HEK293T (cell line): ENCODE measurements around the gene MUC16.
A peak's percentile ranks its signal among the peaks of the same experiment; 100 is the strongest.
"Not testable (repeated sequence)": the region's sequence is repeated elsewhere in the genome, so short reads cannot be mapped to it uniquely, and the experiment has no call there.

Experiments used
- CTCF ChIA-PET: fragments of 350-600 bp; formaldehyde crosslinking; extraction: SDS; loops from one replicate; lab custom pipeline; 2021; ENCODE audit warnings: antibody characterized with exemption, inconsistent platforms; lab: Yijun Ruan, JAX
- POLR2A ChIA-PET: fragments of 350-600 bp; formaldehyde crosslinking; extraction: SDS; loops from one replicate; lab custom pipeline; 2020; ENCODE audit warnings: antibody characterized with exemption, inconsistent platforms; lab: Yijun Ruan, JAX
- DNase-seq: peaks from one replicate; pipeline ENCODE4 v3.0.0; 2012; ENCODE audit warnings: mixed read lengths; ENCODE audit errors: extremely low spot score
- ARNT ChIP-seq: fragments of 450-650 bp; IDR thresholded peaks from 2 replicates; pipeline ENCODE4 v1.6.1; 2017; ENCODE audit warnings: mild to moderate bottlenecking
- BHLHE40 ChIP-seq: fragments of 450-650 bp; IDR thresholded peaks from 2 replicates; pipeline ENCODE4 v1.6.1; 2016; ENCODE audit warnings: mild to moderate bottlenecking, moderate library complexity, borderline replicate concordance
- CTBP1 ChIP-seq: fragments of 450-650 bp; IDR thresholded peaks from 2 replicates; pipeline ENCODE4 v1.6.1; 2016; ENCODE audit warnings: borderline replicate concordance
- ELF4 ChIP-seq: fragments of 450-650 bp; IDR thresholded peaks from 2 replicates; pipeline ENCODE4 v1.6.1; 2017; ENCODE audit warnings: antibody characterized with exemption
- FOXA1 ChIP-seq: fragments of 450-650 bp; IDR thresholded peaks from 2 replicates; pipeline ENCODE4 v1.6.1; 2016; ENCODE audit warnings: mild to moderate bottlenecking
- FOXK2 ChIP-seq: fragments of 450-650 bp; IDR thresholded peaks from 2 replicates; pipeline ENCODE4 v1.6.1; 2016; ENCODE audit warnings: mild to moderate bottlenecking
- FOXM1 ChIP-seq: fragments of 450-650 bp; IDR thresholded peaks from 2 replicates; pipeline ENCODE4 v1.6.1; 2017; ENCODE audit warnings: mild to moderate bottlenecking, borderline replicate concordance
- HDGF ChIP-seq: fragments of 450-650 bp; IDR thresholded peaks from 2 replicates; pipeline ENCODE4 v1.6.1; 2017; ENCODE audit warnings: antibody characterized with exemption, borderline replicate concordance
- L3MBTL2 ChIP-seq: fragments of 450-650 bp; conservative IDR thresholded peaks from 2 replicates; pipeline ENCODE4 v1.6.1; 2016; ENCODE audit warnings: mild to moderate bottlenecking
- LEF1 ChIP-seq: fragments of 450-650 bp; IDR thresholded peaks from 2 replicates; pipeline ENCODE4 v1.6.1; 2017; ENCODE audit warnings: mild to moderate bottlenecking, borderline replicate concordance
- NFRKB ChIP-seq: fragments of 450-650 bp; IDR thresholded peaks from 2 replicates; pipeline ENCODE4 v1.6.1; 2016; ENCODE audit warnings: mild to moderate bottlenecking, moderate library complexity
- SP1 ChIP-seq: fragments of 450-650 bp; IDR thresholded peaks from 2 replicates; pipeline ENCODE4 v1.6.1; 2017
- SUZ12 ChIP-seq: fragments of 450-650 bp; IDR thresholded peaks from 2 replicates; pipeline ENCODE4 v1.6.1; 2016; ENCODE audit warnings: mild to moderate bottlenecking
- TARDBP ChIP-seq: fragments of 450-650 bp; IDR thresholded peaks from 2 replicates; pipeline ENCODE4 v1.6.1; 2016
- ZNF384 ChIP-seq: fragments of 450-650 bp; IDR thresholded peaks from 2 replicates; pipeline ENCODE4 v1.6.1; 2016
- TF ChIP-seq, protein P1 (sequence below): fragments of 450-650 bp; IDR thresholded peaks from 2 replicates; pipeline ENCODE4 v1.6.1; 2016

Gene MUC16

DNA sequence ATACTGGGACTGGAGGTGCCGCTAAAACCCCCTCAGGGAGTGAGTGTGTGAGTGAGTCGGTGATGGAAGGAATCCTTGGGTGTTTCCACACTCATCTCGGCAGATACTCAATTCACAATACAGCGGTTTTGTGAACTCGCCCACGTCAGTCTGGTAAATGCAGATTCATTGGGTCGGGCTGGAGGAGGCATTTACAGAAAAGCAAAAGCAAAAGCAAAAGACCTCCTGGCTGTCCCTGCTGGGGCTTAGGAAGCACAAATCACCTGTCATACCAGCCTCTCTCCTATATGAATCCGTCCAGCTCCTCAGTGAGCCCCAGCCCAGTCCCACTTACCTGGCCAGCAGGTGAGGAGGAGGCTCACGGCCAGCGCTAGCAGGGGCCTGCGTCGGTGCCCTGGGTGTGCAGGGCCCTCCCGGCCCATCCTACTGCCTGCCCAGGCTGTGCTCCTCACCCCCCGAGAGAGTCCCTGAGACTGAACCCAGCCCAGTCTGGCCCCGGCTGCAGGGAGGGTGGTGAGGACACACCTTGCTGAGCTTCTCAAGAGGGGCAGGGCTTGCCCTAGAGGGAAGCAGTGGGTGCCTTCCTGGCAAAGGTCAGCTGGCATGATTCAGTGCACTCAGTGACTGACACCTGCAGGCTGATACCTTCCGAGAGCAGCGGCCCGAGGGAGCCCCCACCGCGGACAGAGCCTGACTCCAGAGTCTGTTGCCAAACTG, at the start of gene MUC16:
MUC16 (minus strand) TSS at position 475 of the 717 bp plus-strand sequence.
- DNase-seq = no peak
- ChIA-PET CTCF (no interaction called here), POLR2A (no interaction called here)

DNA sequence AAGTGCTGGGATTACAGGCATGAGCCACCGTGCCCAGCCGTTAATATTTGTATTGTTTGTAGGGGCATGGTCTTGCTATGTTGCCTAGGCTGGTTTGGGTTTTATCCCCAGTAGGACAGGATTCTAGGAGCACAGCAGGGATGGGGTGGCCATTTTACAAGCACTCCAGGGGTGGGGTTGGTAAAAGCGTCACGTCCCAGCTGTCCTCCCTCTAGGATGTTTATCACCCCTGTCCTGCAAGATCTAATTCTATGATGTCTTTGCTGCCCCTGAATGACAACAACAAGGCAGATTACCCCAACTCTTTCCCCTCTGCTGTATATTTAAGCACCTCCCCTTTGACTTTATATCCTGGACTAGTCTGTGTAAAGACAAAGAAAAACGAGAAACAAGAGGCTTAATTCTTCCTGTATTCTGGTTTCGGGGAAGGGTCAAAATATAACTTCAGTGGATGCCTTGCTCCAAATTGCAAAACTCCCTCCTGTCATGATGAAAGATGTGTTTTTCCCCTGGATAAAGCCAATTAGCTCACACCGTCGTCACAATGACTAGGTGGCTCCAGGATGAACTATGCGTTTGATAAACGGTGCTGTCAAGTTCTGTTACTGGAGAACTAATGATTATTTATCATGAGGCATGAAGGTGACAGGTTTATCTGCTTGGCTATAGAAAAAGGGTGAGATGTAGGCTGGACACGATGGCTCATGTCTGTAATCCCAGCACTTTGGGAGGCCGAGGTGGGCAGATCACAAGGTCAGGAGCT, 48.9 kb upstream of the MUC16 start:
- ChIA-PET CTCF (no interaction called here), POLR2A (no interaction called here)
- TF ChIP-seq LEF1 (no peak), NFRKB (no peak)
- TF ChIP-seq, protein P1, sequence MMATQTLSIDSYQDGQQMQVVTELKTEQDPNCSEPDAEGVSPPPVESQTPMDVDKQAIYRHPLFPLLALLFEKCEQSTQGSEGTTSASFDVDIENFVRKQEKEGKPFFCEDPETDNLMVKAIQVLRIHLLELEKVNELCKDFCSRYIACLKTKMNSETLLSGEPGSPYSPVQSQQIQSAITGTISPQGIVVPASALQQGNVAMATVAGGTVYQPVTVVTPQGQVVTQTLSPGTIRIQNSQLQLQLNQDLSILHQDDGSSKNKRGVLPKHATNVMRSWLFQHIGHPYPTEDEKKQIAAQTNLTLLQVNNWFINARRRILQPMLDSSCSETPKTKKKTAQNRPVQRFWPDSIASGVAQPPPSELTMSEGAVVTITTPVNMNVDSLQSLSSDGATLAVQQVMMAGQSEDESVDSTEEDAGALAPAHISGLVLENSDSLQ = peak; percentile 85
- DNase-seq = no peak

More for the DNA sequence above, at the start of gene MUC16:
- no peak for TF ChIP-seq NFRKB
- no peak for TF ChIP-seq SUZ12
- TF ChIP-seq FOXK2 = no peak
- TF ChIP-seq FOXA1 = no peak
- TF ChIP-seq CTBP1 = no peak
- TF ChIP-seq FOXM1 = no peak
- TF ChIP-seq SP1 = no peak
- TF ChIP-seq BHLHE40 = no peak
- no peak for TF ChIP-seq ELF4

DNA sequence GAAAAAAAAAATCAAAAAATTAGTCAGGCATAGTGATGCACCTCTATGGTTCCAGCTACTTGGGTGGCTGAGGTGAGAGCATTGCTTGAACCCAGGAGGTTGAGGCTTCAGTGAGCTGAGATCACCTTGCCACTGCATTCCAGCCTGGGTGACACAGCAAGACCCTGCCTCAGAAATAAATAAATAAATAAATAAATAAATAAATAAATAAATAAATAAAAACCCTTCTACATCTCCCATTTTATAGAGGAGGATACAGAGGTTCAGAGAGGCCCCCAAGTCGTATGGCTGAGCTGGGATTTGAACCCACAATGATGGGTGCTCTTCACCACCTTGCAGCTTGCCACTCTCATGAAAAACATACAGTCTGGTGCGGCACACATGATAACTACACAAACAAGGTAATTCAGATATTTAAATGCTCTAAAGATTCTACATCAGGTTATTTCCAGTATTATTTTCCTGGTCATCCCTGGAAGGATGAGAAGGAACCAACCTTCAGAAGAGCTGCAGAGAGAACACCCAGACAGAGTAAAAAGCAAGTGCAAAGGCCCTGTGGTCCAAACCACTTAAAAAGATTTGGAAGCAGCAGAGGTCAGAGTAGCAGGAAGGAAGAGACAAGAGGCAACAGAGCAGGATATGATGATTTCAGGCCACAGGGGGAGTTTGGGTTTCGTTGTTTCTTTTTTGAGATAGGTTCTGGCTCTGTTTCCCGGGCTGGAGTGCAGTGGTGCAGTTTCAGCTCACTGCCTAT, 47.5 kb upstream of the MUC16 start:
- ChIA-PET POLR2A (no interaction called here), CTCF (no interaction called here)
- DNase-seq = no peak
- TF ChIP-seq LEF1 = no peak

DNA sequence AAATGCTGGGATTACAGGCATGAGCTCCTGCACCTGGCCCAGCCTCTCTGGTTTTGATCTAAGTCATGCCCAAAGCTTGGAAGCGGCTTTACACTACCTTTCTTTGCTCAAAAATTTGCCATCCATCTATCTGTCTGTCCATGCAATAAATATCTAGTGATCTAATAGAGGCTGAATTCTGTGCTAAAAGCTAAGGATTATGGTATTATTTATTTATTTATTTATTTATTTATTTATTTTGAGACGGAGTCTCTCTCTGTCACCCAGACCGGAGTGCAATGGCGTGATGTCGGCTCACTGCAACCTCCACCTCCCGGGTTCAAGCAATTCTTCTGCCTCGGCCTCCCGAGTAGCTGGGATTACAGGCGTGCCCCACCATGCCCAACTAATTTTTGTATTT, 45.9 kb upstream of the MUC16 start:
- POLR2A ChIA-PET, CTCF ChIA-PET, DNase-seq: not testable (repeated sequence)

DNA sequence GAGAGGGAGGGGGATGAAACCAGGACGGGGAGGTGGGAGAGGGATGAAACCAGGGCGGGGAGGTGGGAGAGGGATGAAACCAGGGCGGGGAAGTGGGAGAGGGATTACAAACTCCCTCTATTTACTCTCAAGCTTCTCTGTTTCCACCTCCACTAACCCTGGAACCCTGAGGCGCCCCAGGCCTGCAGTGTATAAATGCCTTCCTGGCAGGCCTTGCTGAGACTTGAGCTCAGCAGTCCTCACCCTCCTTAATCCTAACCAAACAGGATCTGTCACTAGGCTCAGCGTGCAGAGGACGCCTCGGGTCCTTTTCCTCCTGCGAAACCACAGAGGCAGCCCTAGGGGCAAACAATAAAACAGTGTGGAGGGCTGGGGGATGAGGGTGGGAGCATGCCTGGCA, 44.6 kb upstream of the MUC16 start:
- no peak for DNase-seq
- ChIA-PET CTCF (no interaction called here), POLR2A (no interaction called here)
- peak; percentile 91 for TF ChIP-seq ZNF384
- no peak for TF ChIP-seq FOXK2
- TF ChIP-seq ARNT = peak; percentile 94
- TF ChIP-seq, protein P1 = peak; percentile 62; the same call in 1 of the 2 replicates
- TF ChIP-seq ELF4 = no peak
- peak; percentile 94 for TF ChIP-seq CTBP1
- TF ChIP-seq SP1 = no peak
- TF ChIP-seq FOXM1 = no peak

DNA sequence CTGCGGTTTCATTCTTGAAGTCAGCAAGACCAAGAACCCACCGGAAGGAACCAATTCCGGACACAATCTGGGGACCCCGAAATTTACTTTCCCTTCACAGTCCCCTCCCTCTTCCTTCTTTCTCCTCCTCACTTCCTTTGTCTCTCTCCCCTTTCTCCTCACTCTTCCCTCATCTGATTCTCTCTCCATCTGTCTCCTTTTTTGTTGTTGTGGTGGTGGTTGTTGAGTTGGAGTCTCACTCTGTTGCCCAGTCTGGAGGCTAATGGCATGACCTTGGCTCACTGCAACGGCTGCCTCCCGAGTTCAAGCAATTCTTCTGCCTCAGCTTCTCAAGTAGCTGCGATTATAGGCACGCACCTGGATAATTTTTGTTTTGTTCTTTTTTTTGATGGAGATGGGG, 44.0 kb upstream of the MUC16 start:
- TF ChIP-seq ARNT = no peak
- TF ChIP-seq SUZ12 = no peak
- no peak for TF ChIP-seq FOXM1
- no peak for TF ChIP-seq SP1
- TF ChIP-seq HDGF = no peak
- TF ChIP-seq ELF4 = no peak
- no peak for TF ChIP-seq LEF1
- ChIA-PET CTCF (no interaction called here), POLR2A (no interaction called here)
- DNase-seq = no peak

DNA sequence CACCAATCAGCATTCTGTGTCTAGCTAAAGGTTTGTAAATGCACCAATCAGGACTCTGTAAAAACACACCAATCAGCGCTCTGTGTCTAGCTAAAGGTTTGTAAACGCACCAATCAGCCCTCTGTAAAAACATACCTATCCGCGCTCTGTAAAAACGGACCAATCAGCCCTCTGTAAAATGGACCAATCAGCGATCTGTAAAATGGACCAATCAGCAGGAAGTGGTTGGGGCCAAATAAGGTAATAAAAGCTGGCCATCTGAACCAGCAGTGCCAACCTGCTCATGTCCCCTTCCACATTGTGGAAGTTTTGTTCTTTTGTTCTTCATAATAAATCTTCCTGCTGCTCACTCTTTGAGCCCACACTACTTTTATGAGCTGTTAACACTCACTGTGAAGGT, 43.5 kb upstream of the MUC16 start:
- CTCF ChIA-PET, POLR2A ChIA-PET, DNase-seq: not testable (repeated sequence)

DNA sequence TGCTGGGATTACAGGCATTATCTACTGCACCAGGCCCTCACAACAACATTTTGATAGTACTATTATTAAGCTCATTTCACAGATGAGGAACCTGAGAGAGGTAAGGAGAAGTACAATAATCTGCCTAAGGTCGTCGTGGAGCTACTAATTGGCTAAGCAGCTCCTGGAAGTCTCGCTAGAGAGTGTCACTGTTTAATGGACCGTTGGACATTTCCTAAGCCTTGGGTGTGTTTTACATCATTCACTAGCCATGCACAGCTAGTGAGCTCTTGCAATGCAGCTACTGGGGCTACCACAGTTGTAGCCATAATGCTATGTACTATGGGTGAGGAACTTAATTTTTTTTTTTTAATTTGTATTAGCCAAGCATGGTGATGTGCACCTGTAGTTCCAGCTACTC, 42.7 kb upstream of the MUC16 start:
- CTCF ChIA-PET = no interaction called here
- TF ChIP-seq SUZ12 = no peak
- TF ChIP-seq LEF1 = no peak
- TF ChIP-seq ELF4 = no peak
- TF ChIP-seq FOXA1 = no peak
- TF ChIP-seq ZNF384 = no peak
- TF ChIP-seq NFRKB = no peak
- no peak for TF ChIP-seq SP1
- TF ChIP-seq, protein P1 = no peak
- no peak for TF ChIP-seq HDGF
- TF ChIP-seq ARNT = no peak
- TF ChIP-seq FOXK2 = no peak
- TF ChIP-seq CTBP1 = no peak
- no peak for TF ChIP-seq TARDBP
- TF ChIP-seq BHLHE40 = no peak
- TF ChIP-seq L3MBTL2 = no peak
- no peak for TF ChIP-seq FOXM1
- DNase-seq = no peak
- POLR2A ChIA-PET = no interaction called here
